Stomach (tissue), 4 donors: ENCODE results near the gene MYO16.

Experiments used
- EP300 ChIP-seq: sonication (generic); formaldehyde crosslinking; IDR thresholded peaks from one replicate; pipeline ENCODE4 v1.6.1; 2017; ENCODE audit warnings: antibody characterized with exemption
- POLR2A ChIP-seq, 4 donors: fragments of 450-650 bp; IDR thresholded peaks; one replicate each; pipeline ENCODE4 v1.6.1; 2016; ENCODE audit warnings: antibody characterized with exemption in 4 of 4, control low read depth in 2 of 4, mild to moderate bottlenecking in 1 of 4, moderate library complexity in 1 of 4
- TF ChIP-seq, protein P1 (sequence below), 7 experiments: fragments of 450-650 bp in 4 of 7; fragments of 200-600 bp in 3 of 7; sonication (generic) in 3 of 7; IDR thresholded peaks; one replicate each; pipeline ENCODE4 v1.5.1; 2016 to 2019; ENCODE audit warnings: antibody characterized with exemption in 7 of 7, control low read depth in 2 of 7, mild to moderate bottlenecking in 1 of 7

DNA sequence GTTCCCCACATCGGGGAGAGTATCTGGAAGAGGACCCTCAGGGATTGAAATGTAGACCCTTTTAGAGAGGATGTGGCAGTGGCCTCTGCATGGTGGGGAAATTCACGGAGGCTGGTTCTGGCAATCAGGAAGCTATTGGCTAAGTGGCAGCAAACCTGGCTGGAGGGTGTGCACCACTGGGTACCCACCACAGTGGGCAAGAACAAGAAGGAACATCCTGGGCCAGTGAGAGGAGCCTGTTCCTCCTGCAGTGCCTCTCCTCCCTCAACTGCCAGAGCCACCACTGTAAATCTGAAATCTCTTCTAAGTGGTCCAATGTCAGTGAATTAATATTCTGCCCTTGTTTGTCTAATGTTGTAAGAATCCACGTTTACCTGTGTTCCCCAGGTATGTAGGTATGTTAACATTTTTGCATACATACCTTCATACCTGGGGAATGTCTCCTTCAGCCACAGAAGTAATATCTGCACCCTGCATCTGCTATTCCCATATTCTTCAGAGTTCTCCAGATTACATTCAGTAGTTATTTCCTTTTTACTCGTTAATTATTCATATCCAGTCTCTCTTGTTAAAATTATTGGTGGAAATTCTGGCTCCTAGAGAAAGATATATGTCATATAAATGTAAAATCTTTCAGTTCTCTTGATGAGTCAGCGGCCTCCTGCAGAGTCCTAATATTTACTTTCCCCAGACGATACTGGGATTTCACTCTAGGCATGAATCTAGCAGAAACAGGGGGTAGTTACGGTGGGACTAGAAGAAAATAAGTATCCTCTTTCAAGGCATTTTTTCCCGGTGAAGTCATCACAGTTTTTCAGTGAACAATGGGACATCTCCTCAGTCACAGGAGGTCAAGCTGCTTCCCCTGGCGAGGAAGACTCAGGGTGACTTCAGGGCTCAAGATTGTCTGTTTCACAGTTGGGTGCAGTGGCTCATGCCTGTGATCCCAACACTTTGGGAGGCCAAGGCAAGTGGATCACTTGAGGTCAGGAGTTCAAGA is 148.3 kb downstream of the MYO16 start:
- TF ChIP-seq POLR2A (IDR thresholded peaks at IDR 0.05) (no peak), EP300 (no peak)
- TF ChIP-seq, protein P1, sequence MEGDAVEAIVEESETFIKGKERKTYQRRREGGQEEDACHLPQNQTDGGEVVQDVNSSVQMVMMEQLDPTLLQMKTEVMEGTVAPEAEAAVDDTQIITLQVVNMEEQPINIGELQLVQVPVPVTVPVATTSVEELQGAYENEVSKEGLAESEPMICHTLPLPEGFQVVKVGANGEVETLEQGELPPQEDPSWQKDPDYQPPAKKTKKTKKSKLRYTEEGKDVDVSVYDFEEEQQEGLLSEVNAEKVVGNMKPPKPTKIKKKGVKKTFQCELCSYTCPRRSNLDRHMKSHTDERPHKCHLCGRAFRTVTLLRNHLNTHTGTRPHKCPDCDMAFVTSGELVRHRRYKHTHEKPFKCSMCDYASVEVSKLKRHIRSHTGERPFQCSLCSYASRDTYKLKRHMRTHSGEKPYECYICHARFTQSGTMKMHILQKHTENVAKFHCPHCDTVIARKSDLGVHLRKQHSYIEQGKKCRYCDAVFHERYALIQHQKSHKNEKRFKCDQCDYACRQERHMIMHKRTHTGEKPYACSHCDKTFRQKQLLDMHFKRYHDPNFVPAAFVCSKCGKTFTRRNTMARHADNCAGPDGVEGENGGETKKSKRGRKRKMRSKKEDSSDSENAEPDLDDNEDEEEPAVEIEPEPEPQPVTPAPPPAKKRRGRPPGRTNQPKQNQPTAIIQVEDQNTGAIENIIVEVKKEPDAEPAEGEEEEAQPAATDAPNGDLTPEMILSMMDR (IDR thresholded peaks at IDR 0.05) = no peak
